Endothelial cell of umbilical vein (primary cell): ENCODE measurements around the gene SLC10A7. TPM values are rescaled to one million over a fixed set of nuclear protein-coding genes. Genes with fewer than 3 reads are reported as not detected.
A peak's percentile ranks its signal among the peaks of the same experiment; 100 is the strongest.

ENCODE experiments used
- BruUV-seq: library from RNA; stranded (reverse); fragments of 400-500 nt; replicated peaks from 2 replicates; lab custom pipeline; 2021; lab: Mats Ljungman, UMichigan
- CTCF ChIA-PET: fragments of 300-600, 350-600 bp; sonication (Branson Sonifier 250); formaldehyde crosslinking; loops from one replicate; lab custom pipeline; 2021; ENCODE audit warnings: antibody characterized with exemption, inconsistent platforms; lab: Charles Lee
- POLR2A ChIA-PET: fragments of 300-600, 350-600 bp; sonication (Branson Sonifier 250); formaldehyde crosslinking; loops from one replicate; lab custom pipeline; 2021; ENCODE audit warnings: antibody characterized with exemption, inconsistent platforms; lab: Charles Lee
- DNase-seq: peaks from one replicate; pipeline ENCODE4 v3.0.0-alpha.2; 2011; ENCODE audit warnings: low read depth, low spot score
- FAIRE-seq: peaks from 2 replicates; lab custom pipeline; 2011; peaks lifted over from hg19 to GRCh38; lab: Jason Lieb, UNC
- H2AFZ ChIP-seq: 2 replicates; pipeline ENCODE4 v1.6.0; 2012; ENCODE audit warnings: low read depth, low read length, control low read depth, inconsistent platforms
- H3K27ac ChIP-seq: 2 replicates; pipeline ENCODE4 v1.5.1; 2011; ENCODE audit warnings: low read depth, mild to moderate bottlenecking, control low read depth, low read length, moderate library complexity; ENCODE audit not compliant: insufficient read depth
- H3K27me3 ChIP-seq, 2 experiments: 2 replicates each; pipeline versions ENCODE4 v1.6.0 to v1.6.1; 2011; ENCODE audit warnings: low read length in 2 of 2, mixed read lengths in 1 of 2; ENCODE audit not compliant: control insufficient read depth in 2 of 2, insufficient read depth in 2 of 2
- H3K36me3 ChIP-seq, 2 experiments: 2 replicates in 1 of 2; 3 replicates in 1 of 2; pipeline ENCODE4 v1.5.1; 2011; ENCODE audit warnings: low read length in 2 of 2, mild to moderate bottlenecking in 1 of 2, moderate library complexity in 1 of 2; ENCODE audit not compliant: control insufficient read depth in 2 of 2, insufficient read depth in 2 of 2; ENCODE audit errors: extremely low read depth in 1 of 2
- H3K4me1 ChIP-seq: 3 replicates; pipeline ENCODE4 v1.5.1; 2011; ENCODE audit warnings: mild to moderate bottlenecking, low read length; ENCODE audit not compliant: control insufficient read depth, insufficient read depth; ENCODE audit errors: extremely low read depth
- H3K4me2 ChIP-seq: 2 replicates; pipeline ENCODE4 v1.6.1; 2011; ENCODE audit warnings: low read length, control low read depth, mixed read lengths; ENCODE audit not compliant: insufficient read depth
- H3K4me3 ChIP-seq, 3 experiments: fragments of 200-600 bp in 1 of 3; sonication (generic), shearing (Covaris generic) in 1 of 3; replicated peaks in 1 of 3; 2 replicates each; pipeline ENCODE4 v1.5.1; 2011 to 2016; ENCODE audit warnings: control low read depth in 3 of 3, low read length in 3 of 3, mild to moderate bottlenecking in 2 of 3, inconsistent platforms in 1 of 3, low read depth in 1 of 3, moderate library complexity in 1 of 3; ENCODE audit not compliant: insufficient read depth in 1 of 3
- H3K79me2 ChIP-seq: 2 replicates; pipeline ENCODE4 v1.6.0; 2012; ENCODE audit warnings: low read length, inconsistent platforms; ENCODE audit not compliant: control insufficient read depth, insufficient read depth
- H3K9ac ChIP-seq: replicated peaks from 2 replicates; pipeline ENCODE3; 2011; ENCODE audit warnings: low read length, control low read depth; ENCODE audit not compliant: insufficient read depth; ENCODE audit errors: extremely low read depth
- H3K9me1 ChIP-seq: replicated peaks from 3 replicates; pipeline ENCODE4 v1.6.0; 2011; ENCODE audit warnings: mild to moderate bottlenecking, low read length; ENCODE audit not compliant: control insufficient read depth, insufficient read depth; ENCODE audit errors: extremely low read depth
- H3K9me3 ChIP-seq: replicated peaks from 2 replicates; pipeline ENCODE4 v1.5.1; 2012; ENCODE audit warnings: low read length, inconsistent platforms; ENCODE audit not compliant: control insufficient read depth, insufficient read depth
- H4K20me1 ChIP-seq: replicated peaks from 2 replicates; pipeline ENCODE3; 2011; ENCODE audit warnings: mild to moderate bottlenecking, low read length; ENCODE audit not compliant: control insufficient read depth, insufficient read depth; ENCODE audit errors: extremely low read depth
- CTCF ChIP-seq, 2 donors: IDR thresholded peaks; 1 replicate in 1 of 2; 2 replicates in 1 of 2; pipeline ENCODE4 v1.5.1; 2011; ENCODE audit warnings: low read length in 2 of 2, mild to moderate bottlenecking in 2 of 2, moderate library complexity in 2 of 2, control low read depth in 1 of 2, inconsistent platforms in 1 of 2, low read depth in 1 of 2; ENCODE audit not compliant: insufficient read depth in 1 of 2; ENCODE audit errors: extremely low read depth in 1 of 2
- EZH2 ChIP-seq: IDR thresholded peaks from 2 replicates; pipeline ENCODE4 v1.6.1; 2012; ENCODE audit warnings: borderline replicate concordance, low read depth, mild to moderate bottlenecking, moderate library complexity, low read length, inconsistent platforms; ENCODE audit not compliant: severe bottlenecking
- GATA2 ChIP-seq: IDR thresholded peaks from 2 replicates; pipeline ENCODE4 v1.7.0; 2011; ENCODE audit warnings: low read depth, mild to moderate bottlenecking, moderate library complexity, mixed read lengths, low read length; ENCODE audit not compliant: insufficient read length, insufficient read depth
- JUN ChIP-seq: IDR thresholded peaks from 2 replicates; pipeline ENCODE4 v1.6.1; 2011; ENCODE audit warnings: borderline replicate concordance, low read depth; ENCODE audit not compliant: insufficient read length, insufficient read depth
- MAX ChIP-seq: IDR thresholded peaks from 2 replicates; pipeline ENCODE4 v1.6.1; 2011; ENCODE audit not compliant: insufficient read depth, insufficient read length
- POLR2A ChIP-seq: IDR thresholded peaks from 2 replicates; pipeline ENCODE4 v1.6.1; 2012; ENCODE audit warnings: low read depth, mild to moderate bottlenecking, control low read depth, low read length
- POLR2AphosphoS5 ChIP-seq: IDR thresholded peaks from 2 replicates; pipeline ENCODE4 v1.6.1; 2012; ENCODE audit warnings: low read depth, mild to moderate bottlenecking, control low read depth, low read length, moderate library complexity; ENCODE audit not compliant: insufficient read depth
- dilution Hi-C: fragments of 300-500 bp; cut with MboI; formaldehyde crosslinking; loops from one replicate; pipeline ENCODE4 v1.15.0; 2019; ENCODE audit warnings: low sequenced_read_pairs; ENCODE audit not compliant: extremely low pct_ligation_motif_present
- intact Hi-C: fragments of 100-400 bp; cut with micrococcal nuclease; formaldehyde crosslinking; loops from one replicate; pipeline ENCODE4 v1.10.0; 2022
- polyA plus RNA-seq, 4 experiments: library from polyadenylated mRNA; depleted of rRNA in 3 of 4; stranded (reverse) in 3 of 4; unstranded in 1 of 4; fragments of >200 nt; gene quantifications; 2 replicates each; pipeline versions ENCODE4 v1.2.1 to v1.2.3, GENCODE V29; 2011 to 2012; ENCODE audit warnings: missing spikeins in 1 of 4
- total RNA-seq: library from RNA; stranded (reverse); gene quantifications from 2 replicates; pipeline ENCODE4 v1.2.3, GENCODE V29; 2021

SLC10A7 gene
- total and polyA plus RNA-seq, 2 donors (not counting 3 experiments of a cell fraction or from before 2014, with no cell fraction given), result 13.6 to 20.4 TPM

GRCh38 chr4:146407257-146407656, 114.5 kb downstream of the SLC10A7 start:
- dilution Hi-C loops, result no loop called here
- no peak overlapping the region for H2AFZ ChIP-seq
- CTCF ChIA-PET, result interaction anchor here (1.1 to 2.4 kb wide), 6 partner anchors 18 to 70 kb away, joined by 3 to 11 read pairs (median 4); no protein-coding TSS in a partner anchor

More at GRCh38 chr4:146407257-146407656, 114.5 kb downstream of the SLC10A7 start:
- Histone ChIP-seq H4K20me1 (no peaks in the 10 kb centered on the region), H3K9me3 (no peaks in the 10 kb centered on the region), H3K4me2 (peak overlapping the region; percentile 73), H3K9ac (peak overlapping the region; percentile 74), H3K27ac (peak overlapping the region; percentile 97), H3K79me2 (peaks cover 2% of the 10 kb centered on the region), H3K4me1 (peaks cover 26% of the 10 kb centered on the region), H3K9me1 (no peaks in the 10 kb centered on the region), H3K36me3 (no peaks in the 10 kb centered on the region), H3K4me3 (peak overlapping the region in 1 of 3 experiments; percentile 29), H3K27me3 (no peaks in the 10 kb centered on the region)
- POLR2A ChIA-PET, result interaction anchor here (1.0 kb wide), 1 partner anchor 35 kb away, joined by 4 read pairs; no protein-coding TSS in a partner anchor
- no peak for TF ChIP-seq CTCF (IDR thresholded peaks at IDR 0.05; ENCODE audit: extremely low read depth in 1 of 2, insufficient read depth in 1 of 2, low read depth in 1 of 2, low read length in 2 of 2)
- TF ChIP-seq POLR2A, result no peak
- no peak for TF ChIP-seq GATA2
- no peak for TF ChIP-seq EZH2
- no peak for TF ChIP-seq MAX
- TF ChIP-seq JUN, result no peak
- TF ChIP-seq POLR2AphosphoS5, result no peak
- TSS peak; percentile 94 for BruUV-seq
- intact Hi-C loops, result loop anchor here (1.0 to 2.0 kb wide), 5 partner anchors 30 to 165 kb away; partner anchors contain the start of gene SLC10A7
- no peak for FAIRE-seq
- DNase-seq, result no peak
